Panc1 (cell line): ENCODE results near the gene CAPN10.

Experiments
- POLR2AphosphoS5 ChIP-seq: IDR thresholded peaks from 2 replicates; pipeline ENCODE4 v1.6.1; 2012; ENCODE audit warnings: mild to moderate bottlenecking, low read depth, low read length, moderate library complexity
- TF ChIP-seq, protein P1 (sequence below): fragments of 450-650 bp; IDR thresholded peaks from 2 replicates; pipeline ENCODE4 v1.5.1; 2017; ENCODE audit warnings: mild to moderate bottlenecking
- TF ChIP-seq, protein P2 (sequence below), 2 experiments: IDR thresholded peaks; 2 replicates each; pipeline ENCODE4 v1.6.1; 2011 to 2012; ENCODE audit warnings: low read depth in 2 of 2, control low read depth in 1 of 2, low read length in 1 of 2, mild to moderate bottlenecking in 1 of 2, moderate library complexity in 1 of 2; ENCODE audit not compliant: insufficient read depth in 1 of 2

DNA sequence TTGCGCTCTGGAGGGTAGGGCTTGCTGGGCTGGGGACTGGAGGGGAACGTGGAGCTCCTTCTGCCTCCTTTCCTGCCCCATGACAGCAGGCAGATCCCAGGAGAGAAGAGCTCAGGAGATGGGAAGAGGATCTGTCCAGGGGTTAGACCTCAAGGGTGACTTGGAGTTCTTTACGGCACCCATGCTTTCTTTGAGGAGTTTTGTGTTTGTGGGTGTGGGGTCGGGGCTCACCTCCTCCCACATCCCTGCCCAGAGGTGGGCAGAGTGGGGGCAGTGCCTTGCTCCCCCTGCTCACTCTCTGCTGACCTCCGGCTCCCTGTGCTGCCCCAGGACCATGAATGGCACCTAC is 43.1 kb downstream of the CAPN10 start:
- TF ChIP-seq, protein P1, sequence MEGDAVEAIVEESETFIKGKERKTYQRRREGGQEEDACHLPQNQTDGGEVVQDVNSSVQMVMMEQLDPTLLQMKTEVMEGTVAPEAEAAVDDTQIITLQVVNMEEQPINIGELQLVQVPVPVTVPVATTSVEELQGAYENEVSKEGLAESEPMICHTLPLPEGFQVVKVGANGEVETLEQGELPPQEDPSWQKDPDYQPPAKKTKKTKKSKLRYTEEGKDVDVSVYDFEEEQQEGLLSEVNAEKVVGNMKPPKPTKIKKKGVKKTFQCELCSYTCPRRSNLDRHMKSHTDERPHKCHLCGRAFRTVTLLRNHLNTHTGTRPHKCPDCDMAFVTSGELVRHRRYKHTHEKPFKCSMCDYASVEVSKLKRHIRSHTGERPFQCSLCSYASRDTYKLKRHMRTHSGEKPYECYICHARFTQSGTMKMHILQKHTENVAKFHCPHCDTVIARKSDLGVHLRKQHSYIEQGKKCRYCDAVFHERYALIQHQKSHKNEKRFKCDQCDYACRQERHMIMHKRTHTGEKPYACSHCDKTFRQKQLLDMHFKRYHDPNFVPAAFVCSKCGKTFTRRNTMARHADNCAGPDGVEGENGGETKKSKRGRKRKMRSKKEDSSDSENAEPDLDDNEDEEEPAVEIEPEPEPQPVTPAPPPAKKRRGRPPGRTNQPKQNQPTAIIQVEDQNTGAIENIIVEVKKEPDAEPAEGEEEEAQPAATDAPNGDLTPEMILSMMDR = no peak
- TF ChIP-seq, protein P2, sequence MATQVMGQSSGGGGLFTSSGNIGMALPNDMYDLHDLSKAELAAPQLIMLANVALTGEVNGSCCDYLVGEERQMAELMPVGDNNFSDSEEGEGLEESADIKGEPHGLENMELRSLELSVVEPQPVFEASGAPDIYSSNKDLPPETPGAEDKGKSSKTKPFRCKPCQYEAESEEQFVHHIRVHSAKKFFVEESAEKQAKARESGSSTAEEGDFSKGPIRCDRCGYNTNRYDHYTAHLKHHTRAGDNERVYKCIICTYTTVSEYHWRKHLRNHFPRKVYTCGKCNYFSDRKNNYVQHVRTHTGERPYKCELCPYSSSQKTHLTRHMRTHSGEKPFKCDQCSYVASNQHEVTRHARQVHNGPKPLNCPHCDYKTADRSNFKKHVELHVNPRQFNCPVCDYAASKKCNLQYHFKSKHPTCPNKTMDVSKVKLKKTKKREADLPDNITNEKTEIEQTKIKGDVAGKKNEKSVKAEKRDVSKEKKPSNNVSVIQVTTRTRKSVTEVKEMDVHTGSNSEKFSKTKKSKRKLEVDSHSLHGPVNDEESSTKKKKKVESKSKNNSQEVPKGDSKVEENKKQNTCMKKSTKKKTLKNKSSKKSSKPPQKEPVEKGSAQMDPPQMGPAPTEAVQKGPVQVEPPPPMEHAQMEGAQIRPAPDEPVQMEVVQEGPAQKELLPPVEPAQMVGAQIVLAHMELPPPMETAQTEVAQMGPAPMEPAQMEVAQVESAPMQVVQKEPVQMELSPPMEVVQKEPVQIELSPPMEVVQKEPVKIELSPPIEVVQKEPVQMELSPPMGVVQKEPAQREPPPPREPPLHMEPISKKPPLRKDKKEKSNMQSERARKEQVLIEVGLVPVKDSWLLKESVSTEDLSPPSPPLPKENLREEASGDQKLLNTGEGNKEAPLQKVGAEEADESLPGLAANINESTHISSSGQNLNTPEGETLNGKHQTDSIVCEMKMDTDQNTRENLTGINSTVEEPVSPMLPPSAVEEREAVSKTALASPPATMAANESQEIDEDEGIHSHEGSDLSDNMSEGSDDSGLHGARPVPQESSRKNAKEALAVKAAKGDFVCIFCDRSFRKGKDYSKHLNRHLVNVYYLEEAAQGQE (IDR thresholded peaks at IDR 0.05; ENCODE audit: insufficient read depth in 1 of 2, low read depth in 2 of 2, low read length in 1 of 2) = no peak
- TF ChIP-seq POLR2AphosphoS5 = no peak
